NCI-H1092 (cell line): Measurements from ENCODE around the gene FOXL2NB.

ENCODE experiments used
- DNase-seq: peaks from one replicate; lab custom pipeline; 2025; lab: John Stamatoyannopoulos, UW

The FOXL2NB gene

DNA sequence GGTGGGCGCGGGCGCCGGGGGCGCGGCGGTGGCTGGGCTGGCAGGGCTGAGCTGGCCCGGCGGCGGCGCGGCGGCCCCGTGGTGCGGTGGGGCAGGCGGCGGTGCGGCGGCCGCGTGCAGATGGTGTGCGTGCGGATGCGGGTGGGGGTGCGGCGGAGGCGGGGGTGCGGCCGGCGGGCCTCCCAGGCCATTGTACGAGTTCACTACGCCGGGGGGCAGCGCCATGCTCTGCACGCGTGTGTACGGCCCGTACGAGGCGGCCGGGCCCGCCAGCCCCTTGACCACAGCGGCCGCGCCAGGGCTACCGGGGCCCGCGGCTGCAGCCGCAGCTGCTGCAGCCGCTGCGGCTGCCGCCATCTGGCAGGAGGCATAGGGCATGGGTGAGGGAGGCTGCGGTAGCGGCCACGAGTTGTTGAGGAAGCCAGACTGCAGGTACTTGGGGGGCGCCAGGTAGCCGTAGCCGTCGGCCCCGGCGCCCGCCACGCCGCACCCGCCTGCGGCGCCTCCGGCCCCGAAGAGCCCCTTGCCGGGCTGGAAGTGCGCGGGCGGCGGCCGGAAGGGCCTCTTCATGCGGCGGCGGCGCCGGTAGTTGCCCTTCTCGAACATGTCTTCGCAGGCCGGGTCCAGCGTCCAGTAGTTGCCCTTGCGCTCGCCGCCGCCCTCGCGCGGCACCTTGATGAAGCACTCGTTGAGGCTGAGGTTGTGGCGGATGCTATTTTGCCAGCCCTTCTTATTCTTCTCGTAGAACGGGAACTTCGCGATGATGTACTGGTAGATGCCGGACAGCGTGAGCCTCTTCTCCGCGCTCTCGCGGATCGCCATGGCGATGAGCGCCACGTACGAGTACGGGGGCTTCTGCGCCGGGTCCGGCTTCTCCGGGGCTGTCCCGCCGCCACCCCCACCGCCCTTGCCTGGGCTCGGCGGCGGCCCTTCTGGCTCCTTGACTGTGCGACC, 1.0 kb upstream of the FOXL2NB start:
- DNase-seq: no peak

DNA sequence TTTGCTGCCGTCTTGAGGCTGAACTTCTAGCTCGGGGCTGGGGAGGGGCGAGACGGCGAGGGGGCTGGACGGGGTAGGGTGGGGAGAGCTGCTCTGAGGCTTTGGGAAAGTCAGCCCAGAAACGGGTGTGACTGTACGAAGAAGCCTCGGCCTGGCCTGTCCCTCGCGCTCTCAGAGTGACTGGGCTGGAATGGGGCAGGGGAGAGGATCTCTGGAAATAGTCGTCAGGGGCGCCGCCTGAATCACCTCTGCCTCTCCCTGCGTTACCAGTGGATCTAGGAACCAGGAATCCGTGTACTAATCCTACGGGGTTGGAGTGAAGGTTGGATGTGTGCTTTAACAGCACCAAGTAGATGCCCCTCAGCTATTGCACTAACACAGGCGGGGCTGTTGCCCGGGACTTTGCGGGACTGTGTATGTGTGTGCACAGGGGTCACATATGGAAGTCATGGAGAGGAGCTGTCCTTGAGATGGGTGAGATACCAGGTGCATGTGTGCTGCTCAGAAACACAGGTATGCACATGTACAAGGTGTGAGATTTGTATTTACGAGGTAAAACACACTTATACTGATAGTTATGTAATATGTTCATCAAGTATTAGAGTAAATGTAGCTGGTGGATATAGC, 591 bp downstream of the FOXL2NB start:
- DNase-seq: no peak

DNA sequence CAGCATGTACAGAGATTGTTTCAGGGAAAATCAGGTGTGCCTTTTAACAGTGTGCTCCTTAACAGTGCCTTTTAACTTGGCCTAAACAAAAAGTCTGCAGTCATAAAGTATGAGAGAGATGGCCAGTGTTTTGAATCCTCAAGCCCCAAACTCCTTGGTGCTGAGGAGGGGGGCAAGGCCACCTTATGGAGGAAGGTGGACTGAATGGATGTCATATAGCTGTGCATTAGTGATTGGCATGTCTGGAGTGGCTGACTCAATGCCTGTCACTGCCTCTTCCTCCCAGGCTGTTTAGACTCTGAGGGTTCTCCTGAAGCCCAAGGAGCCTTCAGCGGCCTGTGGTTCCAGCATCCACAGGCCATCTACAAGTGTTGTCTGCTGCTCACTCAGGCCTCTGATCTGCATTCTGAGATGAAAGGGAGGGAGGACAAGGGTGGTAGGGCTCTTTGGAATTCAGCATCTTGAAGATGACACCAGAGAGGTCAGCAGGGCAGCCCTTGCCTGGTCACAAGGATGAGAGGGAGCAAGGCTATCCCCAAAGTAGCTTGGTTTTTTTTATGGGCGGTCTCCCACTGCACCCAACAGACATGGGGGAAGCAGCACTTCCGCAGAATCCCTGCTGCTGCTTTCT, 1.5 kb downstream of the FOXL2NB start:
- DNase-seq: no peak

DNA sequence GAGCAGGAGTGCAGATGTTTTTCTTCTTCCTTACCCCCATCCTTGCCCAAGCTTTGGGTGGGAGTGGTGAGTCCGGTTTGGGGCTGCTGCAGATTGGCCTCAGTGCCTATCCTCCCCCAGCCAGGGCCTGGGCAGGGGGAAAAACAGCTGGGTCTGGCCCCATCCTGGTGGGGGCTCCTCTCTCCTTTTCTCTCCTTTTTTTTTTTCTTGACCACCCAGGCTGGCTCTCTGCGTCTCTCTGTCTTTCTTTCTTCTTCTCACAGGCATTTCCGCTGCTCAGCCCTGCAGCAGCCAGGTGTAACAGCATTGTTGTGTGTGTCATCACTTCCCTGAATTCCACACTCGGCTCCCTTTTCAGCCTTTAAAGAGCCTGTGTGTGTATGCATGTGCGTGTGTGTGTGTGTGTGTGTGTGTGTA, 2.0 kb downstream of the FOXL2NB start:
- DNase-seq: no peak

DNA sequence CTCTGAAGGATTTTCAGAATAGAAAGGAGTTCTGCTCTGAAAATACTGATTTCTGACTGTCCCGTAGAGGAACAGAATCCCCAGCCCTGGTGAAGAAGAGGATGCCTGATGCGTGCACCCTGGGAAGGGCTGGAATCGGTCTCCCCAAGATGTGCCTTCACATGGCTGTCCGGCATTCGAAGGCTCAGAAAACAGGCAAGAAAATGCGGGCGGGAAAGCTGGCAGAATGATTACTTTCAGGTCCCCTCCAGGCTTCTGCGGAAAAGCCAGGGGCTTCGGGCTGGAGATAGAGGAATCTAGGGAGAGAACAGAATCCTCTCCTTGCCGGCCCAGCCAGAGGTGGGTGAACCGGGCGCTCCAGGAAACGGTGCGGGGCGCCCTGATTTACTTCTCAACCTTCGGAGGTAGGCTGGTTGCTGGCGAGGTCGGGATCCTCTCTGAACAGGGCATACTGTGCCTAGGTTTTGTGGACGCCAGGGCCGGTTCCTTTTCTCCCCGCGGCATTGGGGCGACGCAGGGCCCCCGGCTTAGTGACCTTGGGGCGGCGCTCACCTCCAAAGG, 2.5 kb downstream of the FOXL2NB start:
- no peak for DNase-seq

DNA sequence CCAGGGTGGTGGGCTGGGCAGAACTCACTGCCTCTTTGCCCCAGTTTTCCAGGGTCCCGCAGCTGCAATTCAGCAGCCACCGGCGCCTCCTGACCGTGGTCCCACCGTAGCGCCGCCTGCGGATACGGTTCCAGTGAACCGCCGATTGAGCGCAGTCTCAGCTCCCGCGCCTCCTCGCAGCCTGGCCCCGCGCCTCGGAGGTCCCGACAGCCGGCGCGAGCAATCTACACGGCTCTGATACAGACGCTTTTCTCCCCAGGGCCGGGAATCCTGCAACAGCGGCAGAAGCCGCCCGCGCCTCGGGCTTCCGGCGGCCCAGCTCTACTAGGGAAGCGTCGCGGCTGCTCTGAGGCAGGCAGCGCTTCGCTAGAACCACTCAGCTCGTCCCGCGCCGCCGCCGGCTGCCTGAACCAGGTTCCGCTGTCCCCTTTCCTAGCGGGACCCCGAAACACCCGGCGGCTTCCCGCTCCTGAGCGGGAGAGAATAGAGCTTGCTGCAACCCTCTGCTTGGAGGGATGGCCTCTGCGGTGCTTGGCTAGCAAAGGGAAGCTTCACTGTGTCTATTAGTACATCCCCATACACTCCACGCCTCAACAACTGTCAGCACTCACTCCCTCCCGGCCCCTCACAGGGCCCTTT, 3.1 kb downstream of the FOXL2NB start:
- DNase-seq: no peak

DNA sequence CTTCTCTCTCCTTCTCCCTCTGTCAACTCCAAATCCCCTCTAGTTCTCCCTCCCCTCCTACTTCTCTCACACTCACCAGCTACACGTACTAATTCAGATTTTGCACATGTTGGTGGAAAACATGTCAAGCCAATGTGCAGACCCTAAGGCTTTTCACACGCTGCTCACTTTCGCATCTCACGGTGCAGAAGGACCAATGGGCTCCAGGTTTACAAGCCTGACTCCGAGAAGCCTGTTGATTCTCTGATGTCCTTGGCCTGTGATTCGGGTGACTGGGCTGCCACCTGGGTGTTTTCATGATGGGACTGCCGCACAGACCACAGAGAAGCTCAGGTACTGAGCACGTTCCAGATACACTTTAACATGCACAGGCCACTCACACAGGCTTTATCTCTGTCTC, 3.7 kb downstream of the FOXL2NB start:
- no peak for DNase-seq

DNA sequence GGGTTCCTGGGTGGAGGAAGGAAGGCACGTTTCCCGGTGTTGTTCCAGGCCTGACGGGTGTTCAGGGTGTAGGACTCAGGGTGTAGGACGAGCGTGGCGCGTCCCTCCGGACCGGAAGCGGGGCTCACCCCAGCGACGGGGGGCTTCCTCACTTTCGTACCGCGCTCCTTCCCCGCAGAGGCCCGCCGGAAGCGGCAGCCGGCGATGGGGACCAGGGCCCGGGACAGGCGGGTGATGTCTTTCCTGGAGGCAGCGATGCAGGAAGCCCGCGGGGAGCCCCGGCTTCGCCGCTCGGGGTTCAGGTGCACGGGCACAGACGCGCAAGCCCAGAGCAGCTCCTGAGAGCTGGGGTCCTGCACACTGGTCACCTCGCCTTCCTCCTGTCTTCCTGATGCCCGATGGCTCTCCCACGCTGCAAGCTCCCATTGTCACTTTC, 13.4 kb downstream of the FOXL2NB start:
- DNase-seq: no peak

DNA sequence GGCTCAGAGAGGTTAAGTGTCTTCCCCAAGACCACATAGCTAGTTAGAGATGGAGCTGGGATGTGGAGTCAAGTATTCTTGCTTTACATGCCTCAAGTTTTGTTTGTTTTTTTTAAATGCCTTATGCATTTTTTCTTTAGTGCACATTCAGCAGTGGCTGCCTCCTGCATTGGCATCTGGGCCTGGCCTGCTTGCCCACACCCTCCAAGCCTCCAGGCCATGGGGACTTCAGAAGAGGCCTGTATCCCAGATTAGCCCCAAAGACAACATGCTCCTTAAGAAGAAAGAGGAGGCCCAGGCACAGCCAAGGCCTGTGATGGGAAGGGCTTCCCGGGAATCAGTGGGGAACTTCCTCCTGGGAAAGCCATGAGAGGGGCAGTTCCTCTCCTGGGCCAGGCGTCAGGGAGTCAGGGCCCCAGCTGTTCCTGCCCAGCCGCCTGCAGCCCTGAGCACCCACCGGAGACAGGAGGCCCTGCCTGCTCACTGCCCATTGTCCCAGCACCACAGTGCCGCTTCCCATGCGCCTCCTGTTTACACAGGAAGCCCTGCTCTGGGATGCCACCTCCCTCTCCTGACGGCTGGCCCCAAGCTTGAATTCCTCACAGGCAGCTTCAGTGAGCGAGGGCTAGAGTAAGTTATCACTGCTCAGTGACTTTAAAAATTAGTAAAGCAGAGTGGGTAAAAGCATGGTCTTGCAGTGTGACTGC, 16.0 kb downstream of the FOXL2NB start:
- DNase-seq: no peak

DNA sequence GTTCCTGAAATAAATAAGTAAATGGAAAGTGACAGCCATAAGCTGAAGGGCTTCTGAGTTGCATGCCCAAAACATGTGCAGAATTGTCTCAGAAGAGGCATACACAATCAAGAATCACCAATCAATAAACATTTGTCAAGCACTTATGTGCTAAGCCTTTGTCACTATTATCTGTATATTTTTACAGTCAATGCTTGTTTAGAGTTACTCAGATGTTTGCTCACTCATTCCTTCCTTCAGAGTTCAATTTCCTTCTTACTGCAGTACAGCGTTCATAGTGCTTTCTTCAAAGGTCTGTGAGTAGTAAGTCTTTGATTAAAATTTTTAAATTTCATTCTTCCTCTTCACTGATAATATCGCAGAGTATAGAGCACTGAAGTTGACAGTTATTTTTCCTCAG, 17.2 kb downstream of the FOXL2NB start:
- DNase-seq: no peak

DNA sequence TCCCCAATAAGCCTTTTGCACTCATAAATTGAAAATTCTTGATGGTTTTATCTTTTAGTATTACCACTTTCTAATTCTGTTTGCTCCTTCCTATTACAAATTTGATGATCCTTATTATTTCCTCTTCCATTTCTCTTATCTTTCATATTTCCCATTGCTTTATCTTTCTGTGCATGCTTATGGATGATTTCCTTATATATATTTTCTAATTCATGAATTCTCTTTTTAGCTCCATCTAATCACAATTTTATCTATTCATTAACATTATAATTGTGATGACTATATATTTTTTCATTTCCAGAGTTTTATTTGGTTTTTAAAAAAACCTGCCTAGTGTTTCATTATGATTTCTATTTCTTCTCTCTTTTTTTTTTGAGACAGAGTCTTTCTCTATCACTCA, 17.9 kb downstream of the FOXL2NB start:
- DNase-seq: no peak

DNA sequence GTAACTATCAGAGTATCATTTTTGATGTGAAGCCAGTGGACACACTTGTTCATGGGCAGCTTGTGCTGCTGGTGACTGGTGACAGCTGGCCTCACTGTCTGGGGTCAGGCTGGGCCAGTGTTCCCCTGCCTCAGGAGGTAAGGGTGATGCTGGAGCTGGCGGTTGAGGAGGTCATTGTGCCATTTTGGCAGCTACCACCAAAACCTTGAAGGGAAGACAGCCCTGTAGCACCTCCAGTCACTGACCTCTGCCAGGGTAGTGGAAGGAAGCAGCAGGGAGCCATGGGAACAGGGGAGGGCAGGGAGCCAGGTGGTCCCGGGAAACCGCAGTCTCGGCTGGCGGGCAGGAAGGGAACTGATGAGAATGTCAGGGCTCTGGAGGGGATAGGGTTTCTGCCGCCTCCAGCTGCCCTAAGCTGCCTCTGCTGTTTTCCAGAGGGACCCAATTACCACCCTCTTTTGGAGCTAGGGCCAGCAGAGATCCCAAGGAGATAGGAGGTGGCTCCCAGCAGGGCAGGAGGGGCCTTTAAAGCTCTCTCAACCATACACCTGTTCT, 24.8 kb downstream of the FOXL2NB start:
- DNase-seq: no peak

DNA sequence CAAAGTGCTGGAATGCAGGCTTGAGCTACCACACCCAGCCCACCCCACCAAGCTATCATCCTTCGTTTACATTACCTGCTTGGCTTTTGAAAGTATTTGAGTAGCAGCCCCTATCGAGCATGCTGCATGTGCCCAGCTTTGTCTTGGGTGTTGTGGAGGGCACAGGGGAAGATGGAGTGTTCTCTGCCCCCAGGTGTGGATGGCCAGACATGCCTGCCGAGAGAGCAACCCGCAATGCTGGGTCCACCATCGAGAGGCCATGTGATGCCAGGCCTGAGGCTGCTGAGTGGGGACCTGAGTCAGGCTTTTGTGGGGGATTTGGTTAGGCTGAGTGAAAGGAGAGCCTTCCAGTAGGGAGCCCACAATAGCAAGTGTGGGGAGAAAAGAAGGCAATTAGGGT, 25.9 kb downstream of the FOXL2NB start:
- DNase-seq: no peak

DNA sequence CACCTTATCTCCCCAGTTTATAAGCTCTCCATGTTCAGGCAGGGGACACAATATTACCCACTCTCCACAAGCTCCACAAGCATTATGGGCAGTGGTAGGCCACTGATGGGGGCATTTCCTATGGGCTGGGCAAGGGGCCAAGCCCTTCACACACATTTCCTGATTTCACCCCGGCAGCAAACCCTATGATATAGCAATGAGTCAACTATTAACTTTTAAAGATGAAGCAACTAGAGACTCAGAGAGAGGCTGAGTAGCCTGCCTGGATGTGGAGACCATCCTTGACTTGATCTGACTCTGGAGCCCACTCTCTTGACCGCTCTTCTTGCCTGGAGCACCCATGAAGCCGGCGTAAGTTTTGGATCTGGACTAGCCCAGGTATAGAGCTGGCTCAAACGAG, 27.4 kb downstream of the FOXL2NB start:
- no peak for DNase-seq

DNA sequence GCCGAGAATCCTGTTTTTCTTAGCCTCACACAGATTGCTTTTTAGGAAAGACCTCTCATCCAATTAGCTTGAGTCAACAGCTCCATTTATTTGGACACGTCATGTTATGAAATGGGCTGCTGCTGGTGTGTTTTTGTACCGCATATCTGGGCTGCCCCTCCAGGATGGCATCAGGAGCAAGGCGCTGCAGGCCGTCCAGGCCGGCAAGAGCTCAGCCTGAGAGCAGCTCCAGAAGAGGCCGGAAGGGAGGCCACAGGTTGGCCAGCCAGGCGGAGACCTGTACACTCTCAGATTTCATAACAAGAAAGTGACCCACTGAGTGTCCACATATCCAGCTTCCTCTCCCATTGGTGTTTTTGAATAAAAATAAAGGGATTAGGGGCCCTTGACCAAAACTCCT, 28.3 kb downstream of the FOXL2NB start:
- no peak for DNase-seq

DNA sequence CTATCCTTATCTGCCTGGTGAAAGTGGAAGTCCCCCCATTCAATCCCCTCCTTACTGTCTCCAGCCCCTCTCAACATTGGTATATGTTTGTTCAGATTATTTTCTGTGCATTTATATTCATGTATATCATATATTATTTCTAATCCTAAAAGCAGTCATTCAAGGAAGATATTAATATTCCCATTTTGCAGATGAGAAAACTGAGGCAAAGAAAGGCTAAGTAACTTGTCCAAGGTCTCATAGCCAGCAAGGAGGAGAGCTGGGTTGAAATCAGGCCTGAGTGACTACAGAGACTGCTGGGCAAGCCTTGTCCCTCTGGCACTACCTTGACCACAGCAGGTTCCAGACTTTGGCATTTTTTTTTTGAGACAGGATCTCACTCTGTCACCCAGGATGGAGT, 29.0 kb downstream of the FOXL2NB start:
- DNase-seq: no peak

DNA sequence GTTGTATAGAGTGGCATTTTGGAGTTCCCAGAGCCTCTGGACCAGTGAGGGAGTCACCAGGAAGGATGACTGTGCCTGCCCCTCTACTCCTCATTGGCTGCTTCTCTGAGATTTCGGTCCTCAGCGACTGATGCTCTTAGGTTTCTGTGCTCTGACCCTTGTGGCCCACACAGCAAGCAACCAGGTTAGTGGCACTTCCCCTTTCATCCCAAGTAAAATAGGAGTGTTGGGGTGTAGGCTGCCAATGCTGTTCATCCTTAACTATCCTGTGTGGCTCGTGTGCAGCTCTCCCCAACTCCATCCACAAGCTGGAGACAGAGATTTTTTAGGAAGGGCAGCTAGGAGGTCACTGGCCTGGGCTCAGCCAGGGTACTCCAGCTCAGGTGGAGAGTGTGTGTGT, 37.8 kb downstream of the FOXL2NB start:
- DNase-seq: no peak

DNA sequence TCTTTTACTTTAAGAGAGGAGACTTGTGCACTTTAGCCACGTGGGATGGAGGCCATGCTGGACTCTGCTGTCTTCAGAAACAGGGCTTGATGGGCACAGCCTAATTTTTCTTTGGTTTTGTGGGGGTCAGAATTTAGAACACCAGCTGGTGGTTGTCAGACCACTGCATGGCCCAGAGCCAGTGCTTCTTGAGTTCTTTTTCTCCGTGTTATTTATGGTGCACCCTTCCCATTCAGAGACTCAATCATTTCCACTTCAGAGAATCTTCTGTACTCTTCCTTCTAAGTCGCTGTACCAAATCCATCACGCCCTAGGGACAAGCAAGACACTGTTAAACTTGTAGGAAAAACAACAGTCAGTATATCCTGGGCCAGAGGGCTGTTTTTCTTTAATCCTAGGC, 38.9 kb downstream of the FOXL2NB start:
- DNase-seq: no peak

DNA sequence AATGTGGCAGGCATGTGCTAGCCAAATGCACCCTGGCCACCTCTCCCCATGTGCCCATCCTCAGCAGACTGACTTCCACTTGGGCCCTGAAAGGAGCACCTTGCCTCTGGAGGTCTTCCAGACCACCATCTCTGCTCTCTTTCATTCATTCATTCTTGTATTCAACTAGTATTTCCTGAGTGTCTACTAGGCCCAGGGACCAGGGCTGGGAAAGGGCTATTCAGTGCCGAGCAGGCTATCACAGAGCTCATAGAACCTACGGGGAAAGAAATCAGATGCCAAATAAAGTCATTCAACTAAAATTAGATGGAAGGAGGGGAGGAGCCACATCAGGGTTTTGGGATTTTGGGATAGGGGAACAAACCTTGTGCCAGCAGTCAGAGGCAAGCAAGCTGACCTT, 40.2 kb downstream of the FOXL2NB start:
- DNase-seq: no peak

DNA sequence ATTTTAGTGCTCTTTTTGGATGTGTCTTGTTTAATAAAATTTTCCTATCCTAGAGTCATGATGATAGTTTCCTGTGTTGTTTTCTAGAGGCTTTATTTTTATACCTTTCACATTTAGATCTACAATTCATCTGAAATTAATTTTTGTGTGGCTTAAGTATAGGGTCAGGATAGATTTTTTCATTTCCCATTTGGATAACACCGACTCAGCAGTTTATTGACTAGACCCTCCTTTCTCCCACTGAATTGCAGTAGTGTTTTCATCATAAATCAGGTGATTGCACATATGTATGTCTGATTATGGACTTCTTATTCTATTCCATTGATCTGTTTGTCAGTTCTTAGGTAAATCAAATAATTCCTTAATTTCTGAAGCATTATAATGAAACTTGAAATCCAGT, 48.7 kb downstream of the FOXL2NB start:
- DNase-seq: no peak
